ENCODE measurements around the gene MYH14. TPM values are rescaled to one million over a fixed set of nuclear protein-coding genes. Genes with fewer than 3 reads are reported as not detected.

MYH14 gene
- total RNA-seq, 5 donors from 2014 or later (not counting 1 experiment from before 2014, with no cell fraction given), result 0.23 to 0.79 (median 0.70) TPM; not detected in 2

GRCh38 chr19:50167314-50167721 is 36.1 kb upstream of the MYH14 start:
- Histone ChIP-seq H3K36me3 (ENCODE audit: control insufficient read depth in 2 of 2, extremely low read depth in 1 of 2, insufficient read depth in 1 of 2, low read length in 1 of 2) (no peaks in the 10 kb centered on the region), H3K9me3 (no peaks in the 10 kb centered on the region), H3K4me3 (ENCODE audit: control insufficient read depth in 1 of 2, extremely low read depth in 1 of 2, low read length in 1 of 2) (no peak overlapping the region), H3K27ac (ENCODE audit: low read length) (no peak overlapping the region), H3K4me1 (ENCODE audit: control insufficient read depth in 1 of 2, extremely low read depth in 1 of 2, insufficient read depth in 2 of 2, low read length in 2 of 2) (no peaks in the 10 kb centered on the region), H3K27me3 (replicated peaks in 1 of 2; ENCODE audit: control insufficient read depth in 2 of 2, extremely low read depth in 1 of 2, insufficient read depth in 2 of 2, low read length in 1 of 2) (peaks cover 7 to 50% of the 10 kb centered on the region in 2 experiments)
- ATAC-seq (replicated peaks in 1 of 4), result no peak
- Mint-ChIP-seq H3K4me1 (peaks cover 0 to 1% (median 0%) of the 10 kb centered on the region in 3 donors), H3K27ac (no peak overlapping the region), H3K27me3 (peaks cover 23 to 31% of the 10 kb centered on the region in 2 donors), H3K9me3 (no peaks in the 10 kb centered on the region), H3K36me3 (no peaks in the 10 kb centered on the region), H3K4me3 (no peak overlapping the region)
- ChIA-PET POLR2A (no interaction called here), CTCF (no interaction called here)
- 74% methylated on average over 6 of the region's 12 CpGs for WGBS (ENCODE audit: insufficient coverage)
- no peak for DNase-seq

- DNase-seq (no peak), ATAC-seq (replicated peaks in 1 of 4) (no peak)
- Histone ChIP-seq H3K36me3 (ENCODE audit: control insufficient read depth in 2 of 2, extremely low read depth in 1 of 2, insufficient read depth in 1 of 2, low read length in 1 of 2) (no peaks in the 10 kb centered on the region), H3K4me1 (ENCODE audit: control insufficient read depth in 1 of 2, extremely low read depth in 1 of 2, insufficient read depth in 2 of 2, low read length in 2 of 2) (no peaks in the 10 kb centered on the region), H3K27ac (ENCODE audit: low read length) (no peak overlapping the region), H3K4me3 (ENCODE audit: control insufficient read depth in 1 of 2, extremely low read depth in 1 of 2, low read length in 1 of 2) (no peak overlapping the region), H3K27me3 (replicated peaks in 1 of 2; ENCODE audit: control insufficient read depth in 2 of 2, extremely low read depth in 1 of 2, insufficient read depth in 2 of 2, low read length in 1 of 2) (peaks cover 0 to 48% of the 10 kb centered on the region in 2 experiments), H3K9me3 (no peaks in the 10 kb centered on the region)
- ChIA-PET POLR2A (no interaction called here), CTCF (no interaction called here)
- H3K27ac Mint-ChIP-seq, result no peak overlapping the region
- H3K36me3 Mint-ChIP-seq, result no peaks in the 10 kb centered on the region
- WGBS (ENCODE audit: insufficient coverage), result 100% methylated on average over 1 of the region's 5 CpGs
- no peaks in the 10 kb centered on the region for H3K4me1 Mint-ChIP-seq
- H3K27me3 Mint-ChIP-seq, result peaks cover 31% of the 10 kb centered on the region in 2 donors
- no peaks in the 10 kb centered on the region for H3K9me3 Mint-ChIP-seq
- H3K4me3 Mint-ChIP-seq, result no peak overlapping the region
Observed at GRCh38 chr19:50171752-50172151, 31.7 kb upstream of the MYH14 start.

- DNase-seq, result no peak
- POLR2A ChIA-PET, result no interaction called here
Observed at GRCh38 chr19:50172726-50173125, 30.7 kb upstream of the MYH14 start.

GRCh38 chr19:50173127-50173526 is 30.3 kb upstream of the MYH14 start:
- Histone ChIP-seq H3K27me3 (replicated peaks in 1 of 2; ENCODE audit: control insufficient read depth in 2 of 2, extremely low read depth in 1 of 2, insufficient read depth in 2 of 2, low read length in 1 of 2) (peaks cover 0 to 38% of the 10 kb centered on the region in 2 experiments), H3K36me3 (ENCODE audit: control insufficient read depth in 2 of 2, extremely low read depth in 1 of 2, insufficient read depth in 1 of 2, low read length in 1 of 2) (no peaks in the 10 kb centered on the region), H3K4me3 (ENCODE audit: control insufficient read depth in 1 of 2, extremely low read depth in 1 of 2, low read length in 1 of 2) (no peak overlapping the region), H3K4me1 (ENCODE audit: control insufficient read depth in 1 of 2, extremely low read depth in 1 of 2, insufficient read depth in 2 of 2, low read length in 2 of 2) (no peaks in the 10 kb centered on the region), H3K9me3 (no peaks in the 10 kb centered on the region), H3K27ac (ENCODE audit: low read length) (no peak overlapping the region)
- WGBS (ENCODE audit: insufficient coverage), result 64% methylated on average over 4 of the region's 8 CpGs
- Mint-ChIP-seq H3K4me3 (no peak overlapping the region), H3K27ac (no peak overlapping the region), H3K9me3 (no peaks in the 10 kb centered on the region), H3K36me3 (no peaks in the 10 kb centered on the region), H3K4me1 (no peaks in the 10 kb centered on the region), H3K27me3 (peaks cover 24 to 25% of the 10 kb centered on the region in 2 donors)
- peak in 1 of 35 experiments; percentile 11 for DNase-seq
- POLR2A ChIA-PET, result no interaction called here
- ATAC-seq (replicated peaks in 1 of 4), result no peak
- CTCF ChIA-PET, result no interaction called here

More at GRCh38 chr19:50172726-50173125, 30.7 kb upstream of the MYH14 start:
- Histone ChIP-seq H3K4me3 (ENCODE audit: control insufficient read depth in 1 of 2, extremely low read depth in 1 of 2, low read length in 1 of 2) (no peak overlapping the region), H3K36me3 (ENCODE audit: control insufficient read depth in 2 of 2, extremely low read depth in 1 of 2, insufficient read depth in 1 of 2, low read length in 1 of 2) (no peaks in the 10 kb centered on the region), H3K4me1 (ENCODE audit: control insufficient read depth in 1 of 2, extremely low read depth in 1 of 2, insufficient read depth in 2 of 2, low read length in 2 of 2) (no peaks in the 10 kb centered on the region), H3K9me3 (no peaks in the 10 kb centered on the region), H3K27me3 (replicated peaks in 1 of 2; ENCODE audit: control insufficient read depth in 2 of 2, extremely low read depth in 1 of 2, insufficient read depth in 2 of 2, low read length in 1 of 2) (peaks cover 0 to 40% of the 10 kb centered on the region in 2 experiments), H3K27ac (ENCODE audit: low read length) (no peak overlapping the region)
- H3K27me3 Mint-ChIP-seq, result peaks cover 25% of the 10 kb centered on the region in 2 donors
- CTCF ChIA-PET, result no interaction called here
- no peak overlapping the region for H3K4me3 Mint-ChIP-seq
- ATAC-seq (replicated peaks in 1 of 4), result no peak
- H3K9me3 Mint-ChIP-seq, result no peaks in the 10 kb centered on the region
- H3K4me1 Mint-ChIP-seq, result no peaks in the 10 kb centered on the region
- no peaks in the 10 kb centered on the region for H3K36me3 Mint-ChIP-seq
- H3K27ac Mint-ChIP-seq, result no peak overlapping the region

GRCh38 chr19:50174100-50174793 is 29.2 kb upstream of the MYH14 start:
- H3K27ac ChIP-seq (ENCODE audit: low read length), result no peak overlapping the region
- no peak for DNase-seq
- no peak overlapping the region for H3K4me3 ChIP-seq (ENCODE audit: control insufficient read depth in 1 of 2, extremely low read depth in 1 of 2, low read length in 1 of 2)
- H3K27me3 Mint-ChIP-seq, result peaks cover 19 to 27% of the 10 kb centered on the region in 2 donors
- H3K9me3 Mint-ChIP-seq, result no peaks in the 10 kb centered on the region
- peaks cover 0 to 31% of the 10 kb centered on the region in 2 experiments for H3K27me3 ChIP-seq (replicated peaks in 1 of 2; ENCODE audit: control insufficient read depth in 2 of 2, extremely low read depth in 1 of 2, insufficient read depth in 2 of 2, low read length in 1 of 2)
- 39% methylated on average over 4 of the region's 5 CpGs for WGBS (ENCODE audit: insufficient coverage)
- ChIA-PET POLR2A (no interaction called here), CTCF (no interaction called here)
- no peak overlapping the region for H3K4me3 Mint-ChIP-seq
- H3K36me3 Mint-ChIP-seq, result no peaks in the 10 kb centered on the region
- no peak for ATAC-seq (replicated peaks in 1 of 4)
- no peak overlapping the region for H3K27ac Mint-ChIP-seq
- no peaks in the 10 kb centered on the region for H3K36me3 ChIP-seq (ENCODE audit: control insufficient read depth in 2 of 2, extremely low read depth in 1 of 2, insufficient read depth in 1 of 2, low read length in 1 of 2)
- no peaks in the 10 kb centered on the region for H3K9me3 ChIP-seq
- no peaks in the 10 kb centered on the region for H3K4me1 Mint-ChIP-seq
- H3K4me1 ChIP-seq (ENCODE audit: control insufficient read depth in 1 of 2, extremely low read depth in 1 of 2, insufficient read depth in 2 of 2, low read length in 2 of 2), result no peaks in the 10 kb centered on the region

- Mint-ChIP-seq H3K9me3 (no peaks in the 10 kb centered on the region), H3K27me3 (peaks cover 10 to 29% of the 10 kb centered on the region in 2 donors), H3K4me3 (no peak overlapping the region), H3K27ac (no peak overlapping the region), H3K4me1 (no peaks in the 10 kb centered on the region), H3K36me3 (no peaks in the 10 kb centered on the region)
- Histone ChIP-seq H3K36me3 (ENCODE audit: control insufficient read depth in 2 of 2, extremely low read depth in 1 of 2, insufficient read depth in 1 of 2, low read length in 1 of 2) (no peaks in the 10 kb centered on the region), H3K9me3 (no peaks in the 10 kb centered on the region), H3K27me3 (replicated peaks in 1 of 2; ENCODE audit: control insufficient read depth in 2 of 2, extremely low read depth in 1 of 2, insufficient read depth in 2 of 2, low read length in 1 of 2) (peaks cover 0 to 21% of the 10 kb centered on the region in 2 experiments), H3K4me3 (ENCODE audit: control insufficient read depth in 1 of 2, extremely low read depth in 1 of 2, low read length in 1 of 2) (no peak overlapping the region), H3K27ac (ENCODE audit: low read length) (no peak overlapping the region), H3K4me1 (ENCODE audit: control insufficient read depth in 1 of 2, extremely low read depth in 1 of 2, insufficient read depth in 2 of 2, low read length in 2 of 2) (no peaks in the 10 kb centered on the region)
- no peak for DNase-seq
- ATAC-seq (replicated peaks in 1 of 4), result no peak
- ChIA-PET POLR2A (no interaction called here), CTCF (no interaction called here)
- WGBS (ENCODE audit: insufficient coverage), result 71% methylated on average over 4 of the region's 10 CpGs
Observed at GRCh38 chr19:50175924-50176323, 27.5 kb upstream of the MYH14 start.

GRCh38 chr19:50176775-50177174 is 26.6 kb upstream of the MYH14 start:
- ChIA-PET POLR2A (no interaction called here), CTCF (no interaction called here)
- Histone ChIP-seq H3K9me3 (no peaks in the 10 kb centered on the region), H3K4me3 (ENCODE audit: control insufficient read depth in 1 of 2, extremely low read depth in 1 of 2, low read length in 1 of 2) (no peak overlapping the region), H3K36me3 (ENCODE audit: control insufficient read depth in 2 of 2, extremely low read depth in 1 of 2, insufficient read depth in 1 of 2, low read length in 1 of 2) (no peaks in the 10 kb centered on the region), H3K27me3 (replicated peaks in 1 of 2; ENCODE audit: control insufficient read depth in 2 of 2, extremely low read depth in 1 of 2, insufficient read depth in 2 of 2, low read length in 1 of 2) (peaks cover 0 to 26% of the 10 kb centered on the region in 2 experiments), H3K4me1 (ENCODE audit: control insufficient read depth in 1 of 2, extremely low read depth in 1 of 2, insufficient read depth in 2 of 2, low read length in 2 of 2) (no peaks in the 10 kb centered on the region), H3K27ac (ENCODE audit: low read length) (no peak overlapping the region)
- DNase-seq, result no peak
- Mint-ChIP-seq H3K4me1 (no peaks in the 10 kb centered on the region), H3K9me3 (no peaks in the 10 kb centered on the region), H3K27ac (no peak overlapping the region), H3K27me3 (peaks cover 13 to 29% of the 10 kb centered on the region in 2 donors), H3K36me3 (no peaks in the 10 kb centered on the region), H3K4me3 (no peak overlapping the region)
- no peak for ATAC-seq (replicated peaks in 1 of 4)
- no CpG with 5 or more reads among the region's 9 CpGs for WGBS (ENCODE audit: insufficient coverage)

Data from T-cell (primary cell).